ENCODE measurements around the gene HIVEP3.

The HIVEP3 gene

GRCh38 chr1:41908288-41908895 lies 10.3 kb downstream of the HIVEP3 start:
- H2AFZ ChIP-seq (ENCODE audit: low read depth), result no peak overlapping the region
- no peak overlapping the region for H3K4me3 ChIP-seq (IDR thresholded peaks at IDR 0.05; ENCODE audit: insufficient read depth, low read depth, low read length)
- no peak overlapping the region for H3K27ac ChIP-seq
- TF ChIP-seq CTCF (conservative IDR thresholded peaks at IDR 0.05; ENCODE audit: low read depth, low read length), result no peak
- H3K4me2 ChIP-seq, result no peak overlapping the region
- no peaks in the 10 kb centered on the region for H3K36me3 ChIP-seq (ENCODE audit: insufficient read depth)
- H3K79me2 ChIP-seq (ENCODE audit: insufficient read depth, low read depth), result no peaks in the 10 kb centered on the region
- no peaks in the 10 kb centered on the region for H3K27me3 ChIP-seq (ENCODE audit: insufficient read depth, low read depth)
- no peak overlapping the region for H3K9ac ChIP-seq
- no peaks in the 10 kb centered on the region for H4K20me1 ChIP-seq (ENCODE audit: insufficient read depth)
- no peaks in the 10 kb centered on the region for H3K4me1 ChIP-seq (ENCODE audit: low read depth, poor library complexity, severe bottlenecking)

- H4K20me1 ChIP-seq (ENCODE audit: insufficient read depth), result no peaks in the 10 kb centered on the region
- no peaks in the 10 kb centered on the region for H3K27me3 ChIP-seq (ENCODE audit: insufficient read depth, low read depth)
- no peak overlapping the region for H3K4me3 ChIP-seq (IDR thresholded peaks at IDR 0.05; ENCODE audit: insufficient read depth, low read depth, low read length)
- H3K4me2 ChIP-seq, result no peak overlapping the region
- no peaks in the 10 kb centered on the region for H3K36me3 ChIP-seq (ENCODE audit: insufficient read depth)
- TF ChIP-seq CTCF (conservative IDR thresholded peaks at IDR 0.05; ENCODE audit: low read depth, low read length), result no peak
- no peak overlapping the region for H3K9ac ChIP-seq
- no peaks in the 10 kb centered on the region for H3K79me2 ChIP-seq (ENCODE audit: insufficient read depth, low read depth)
- H3K4me1 ChIP-seq (ENCODE audit: low read depth, poor library complexity, severe bottlenecking), result no peaks in the 10 kb centered on the region
- no peak overlapping the region for H2AFZ ChIP-seq (ENCODE audit: low read depth)
- no peak overlapping the region for H3K27ac ChIP-seq
These were observed 11.3 kb downstream of the HIVEP3 start for GRCh38 chr1:41907446-41907845.

GRCh38 chr1:41906943-41907342 lies 11.8 kb downstream of the HIVEP3 start:
- Histone ChIP-seq H3K4me1 (ENCODE audit: low read depth, poor library complexity, severe bottlenecking) (no peaks in the 10 kb centered on the region), H3K4me3 (IDR thresholded peaks at IDR 0.05; ENCODE audit: insufficient read depth, low read depth, low read length) (no peak overlapping the region), H3K9ac (no peak overlapping the region), H3K27ac (no peak overlapping the region), H3K36me3 (ENCODE audit: insufficient read depth) (no peaks in the 10 kb centered on the region), H2AFZ (ENCODE audit: low read depth) (no peak overlapping the region), H3K4me2 (no peak overlapping the region), H3K27me3 (ENCODE audit: insufficient read depth, low read depth) (no peaks in the 10 kb centered on the region), H4K20me1 (ENCODE audit: insufficient read depth) (no peaks in the 10 kb centered on the region), H3K79me2 (ENCODE audit: insufficient read depth, low read depth) (no peaks in the 10 kb centered on the region)
- no peak for TF ChIP-seq CTCF (conservative IDR thresholded peaks at IDR 0.05; ENCODE audit: low read depth, low read length)

GRCh38 chr1:41905093-41905675 lies 13.5 kb downstream of the HIVEP3 start:
- Histone ChIP-seq H3K4me3 (IDR thresholded peaks at IDR 0.05; ENCODE audit: insufficient read depth, low read depth, low read length) (no peak overlapping the region), H3K4me1 (ENCODE audit: low read depth, poor library complexity, severe bottlenecking) (no peaks in the 10 kb centered on the region), H3K79me2 (ENCODE audit: insufficient read depth, low read depth) (no peaks in the 10 kb centered on the region), H3K4me2 (no peak overlapping the region), H3K36me3 (ENCODE audit: insufficient read depth) (no peaks in the 10 kb centered on the region), H2AFZ (ENCODE audit: low read depth) (no peak overlapping the region), H3K27ac (no peak overlapping the region), H4K20me1 (ENCODE audit: insufficient read depth) (no peaks in the 10 kb centered on the region), H3K9ac (no peak overlapping the region), H3K27me3 (ENCODE audit: insufficient read depth, low read depth) (no peaks in the 10 kb centered on the region)
- TF ChIP-seq CTCF (conservative IDR thresholded peaks at IDR 0.05; ENCODE audit: low read depth, low read length), result no peak

Data from KMS-11 (cell line).